ENCODE data around the gene EPOP. TPM values are rescaled to one million over a fixed set of nuclear protein-coding genes. Genes with fewer than 3 reads are reported as not detected.

Gene EPOP
- polyA plus RNA-seq (ENCODE audit: low read depth in 6 of 6): not detected

- H3K4me1 Mint-ChIP-seq: peaks cover 18 to 41% (median 39%) of the 10 kb centered on the region in 3 donors
- H3K27me3 Mint-ChIP-seq: peaks cover 38 to 55% (median 45%) of the 10 kb centered on the region in 3 donors
- H3K36me3 Mint-ChIP-seq: no peaks in the 10 kb centered on the region
- ATAC-seq (ENCODE audit: low read depth in 2 of 2) (peak; percentile 79), DNase-seq (peak; percentile 77)
- no peaks in the 10 kb centered on the region for H3K9me3 Mint-ChIP-seq
- H3K27ac Mint-ChIP-seq: peak within 1 kb of the TSS in 2 of 6 donors; percentile 27 to 83
- peak within 1 kb of the TSS; percentile 68 to 86 (median 74) for H3K4me3 Mint-ChIP-seq
Observed at GRCh38 chr17:38674749-38675615, at the start of gene EPOP. Gene EPOP, minus strand, starts transcription at chr17:38674957. Its CDS starts 462 bp downstream, at chr17:38674495.

DNA sequence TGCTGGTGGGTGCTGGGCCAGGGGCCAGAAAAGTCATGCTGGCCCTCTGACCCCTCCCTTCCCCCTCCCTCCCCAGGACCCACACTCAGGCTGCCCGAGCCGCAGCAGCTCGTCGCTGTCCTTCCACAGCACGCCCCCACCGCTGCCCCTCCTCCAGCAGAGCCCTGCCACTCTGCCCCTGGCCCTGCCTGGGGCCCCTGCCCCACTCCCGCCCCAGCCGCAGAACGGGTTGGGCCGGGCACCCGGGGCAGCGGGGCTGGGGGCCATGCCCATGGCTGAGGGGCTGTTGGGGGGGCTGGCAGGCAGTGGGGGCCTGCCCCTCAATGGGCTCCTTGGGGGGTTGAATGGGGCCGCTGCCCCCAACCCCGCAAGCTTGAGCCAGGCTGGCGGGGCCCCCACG lies 47.0 kb upstream of the EPOP start:
- DNase-seq (no peak), ATAC-seq (ENCODE audit: low read depth in 2 of 2) (no peak)
- peaks cover 0 to 26% of the 10 kb centered on the region in 2 donors for H3K36me3 Mint-ChIP-seq
- H3K27ac Mint-ChIP-seq: no peak overlapping the region
- H3K27me3 Mint-ChIP-seq: no peaks in the 10 kb centered on the region
- H3K4me3 Mint-ChIP-seq: no peak overlapping the region
- peaks cover 14 to 42% (median 22%) of the 10 kb centered on the region in 3 donors for H3K4me1 Mint-ChIP-seq
- H3K9me3 Mint-ChIP-seq: no peaks in the 10 kb centered on the region

DNA sequence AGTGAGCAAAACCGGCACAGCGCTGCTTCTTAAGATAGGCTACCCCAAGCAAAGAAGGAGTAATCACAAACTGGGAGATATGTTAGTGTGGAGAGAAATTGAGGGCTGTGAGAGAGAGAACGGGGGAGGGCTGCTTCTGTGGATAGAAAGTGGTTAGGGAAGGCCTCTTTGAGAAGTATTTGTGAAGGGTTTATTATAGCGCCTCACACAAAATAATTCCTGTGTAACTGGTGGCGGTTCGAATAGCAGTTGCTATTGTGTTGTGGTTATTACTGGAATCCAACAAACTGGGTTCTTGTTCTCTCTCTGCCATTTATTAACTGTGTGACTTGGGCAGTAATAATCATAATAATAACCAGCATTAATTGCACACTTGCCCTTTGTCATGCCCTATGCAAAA lies 46.2 kb upstream of the EPOP start:
- peaks cover 14 to 40% (median 16%) of the 10 kb centered on the region in 3 donors for H3K4me1 Mint-ChIP-seq

DNA sequence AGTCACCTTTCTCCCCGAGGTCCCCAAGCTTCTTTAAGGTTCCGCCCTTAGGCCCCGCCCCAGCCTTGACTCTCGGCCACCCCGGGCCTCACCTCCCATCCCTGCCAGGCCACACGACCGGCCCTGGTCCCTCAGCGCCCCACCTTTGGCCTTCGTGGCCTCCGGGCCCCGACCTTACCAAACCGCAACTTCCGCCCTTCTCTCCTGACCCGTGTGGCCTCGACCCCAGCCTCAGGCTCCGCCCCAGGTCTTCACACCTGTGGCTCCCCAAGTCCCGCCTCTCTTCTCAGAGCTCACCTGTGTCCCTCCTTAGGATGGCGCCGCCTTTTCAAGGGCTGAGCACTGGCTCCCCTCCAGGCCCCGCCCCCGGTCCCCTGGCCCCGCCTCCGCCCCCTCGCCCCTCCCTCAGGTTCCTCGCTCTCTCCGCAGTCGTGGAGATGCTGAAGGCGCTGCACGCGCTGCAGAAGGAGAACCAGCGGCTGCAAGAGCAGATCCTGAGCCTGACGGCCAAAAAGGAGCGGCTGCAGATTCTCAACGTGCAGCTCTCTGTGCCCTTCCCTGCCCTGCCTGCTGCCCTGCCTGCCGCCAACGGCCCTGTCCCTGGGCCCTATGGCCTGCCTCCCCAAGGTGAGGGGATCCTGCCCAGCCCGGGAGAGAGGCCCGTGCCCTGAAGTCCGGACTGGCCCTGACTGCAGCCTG lies 45.3 kb upstream of the EPOP start:
- DNase-seq (no peak), ATAC-seq (ENCODE audit: low read depth in 2 of 2) (no peak)
- Mint-ChIP-seq H3K4me1 (peaks cover 20 to 43% (median 21%) of the 10 kb centered on the region in 3 donors), H3K36me3 (peaks cover 0 to 39% of the 10 kb centered on the region in 2 donors), H3K9me3 (no peaks in the 10 kb centered on the region), H3K4me3 (no peak overlapping the region), H3K27ac (no peak overlapping the region), H3K27me3 (no peaks in the 10 kb centered on the region)

More for the DNA sequence above, 46.2 kb upstream of the EPOP start:
- Mint-ChIP-seq H3K9me3 (no peaks in the 10 kb centered on the region), H3K27me3 (no peaks in the 10 kb centered on the region), H3K36me3 (peaks cover 0 to 33% of the 10 kb centered on the region in 2 donors), H3K4me3 (no peak overlapping the region), H3K27ac (peak overlapping the region in 1 of 6 donors; percentile 68)
- DNase-seq (no peak), ATAC-seq (ENCODE audit: low read depth in 2 of 2) (no peak)

GRCh38 chr17:38719289-38719942 lies 44.7 kb upstream of the EPOP start:
- Mint-ChIP-seq H3K9me3 (no peaks in the 10 kb centered on the region), H3K4me1 (peaks cover 23 to 48% (median 25%) of the 10 kb centered on the region in 3 donors), H3K27me3 (no peaks in the 10 kb centered on the region), H3K4me3 (no peak overlapping the region), H3K36me3 (peaks cover 0 to 39% of the 10 kb centered on the region in 2 donors), H3K27ac (no peak overlapping the region)
- DNase-seq (no peak), ATAC-seq (ENCODE audit: low read depth in 2 of 2) (no peak)

DNA sequence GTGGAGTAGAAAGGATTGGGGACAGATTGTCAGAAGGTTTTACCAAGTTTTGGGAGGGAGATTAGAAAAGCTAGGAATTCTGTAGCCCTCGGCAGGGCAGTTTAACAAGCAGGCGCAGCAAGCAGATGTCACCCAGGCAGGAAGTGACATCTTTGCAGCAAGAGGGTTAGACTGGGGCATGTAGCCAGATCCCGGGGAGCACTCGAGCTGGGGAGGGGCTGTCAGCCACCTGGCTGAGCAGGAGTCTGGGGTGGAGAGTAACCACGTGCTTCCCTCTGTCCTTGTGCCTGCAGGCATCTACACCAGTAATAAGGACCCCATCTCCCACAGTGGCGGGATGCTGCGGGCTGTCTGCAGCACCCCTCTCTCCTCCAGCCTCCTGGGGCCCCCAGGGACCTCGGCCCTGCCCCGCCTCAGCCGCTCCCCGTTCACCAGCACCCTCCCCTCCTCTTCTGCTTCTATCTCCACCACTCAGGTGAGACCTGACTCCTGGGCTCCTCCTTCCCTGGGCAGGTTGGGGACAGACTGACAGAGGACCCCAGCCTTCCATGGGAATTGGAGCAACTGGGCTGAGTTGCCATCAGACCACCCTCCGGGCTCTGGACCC lies 42.5 kb upstream of the EPOP start:
- Mint-ChIP-seq H3K4me3 (no peak overlapping the region), H3K9me3 (no peaks in the 10 kb centered on the region), H3K27ac (peak overlapping the region in 3 of 6 donors; percentile 13 to 49 (median 24)), H3K4me1 (peaks cover 25 to 46% (median 30%) of the 10 kb centered on the region in 3 donors), H3K36me3 (peaks cover 0 to 39% of the 10 kb centered on the region in 2 donors), H3K27me3 (no peaks in the 10 kb centered on the region)
- ATAC-seq (ENCODE audit: low read depth in 2 of 2) (no peak), DNase-seq (no peak)

- no peak for DNase-seq
- H3K27ac Mint-ChIP-seq: no peak overlapping the region
- no peak overlapping the region for H3K4me3 Mint-ChIP-seq
- H3K4me1 Mint-ChIP-seq: peaks cover 26 to 46% (median 30%) of the 10 kb centered on the region in 3 donors
- no peaks in the 10 kb centered on the region for H3K9me3 Mint-ChIP-seq
- peaks cover 0 to 39% of the 10 kb centered on the region in 2 donors for H3K36me3 Mint-ChIP-seq
- no peak for ATAC-seq (ENCODE audit: low read depth in 2 of 2)
- H3K27me3 Mint-ChIP-seq: no peaks in the 10 kb centered on the region
Observed at GRCh38 chr17:38716368-38717005, 41.7 kb upstream of the EPOP start.

DNA sequence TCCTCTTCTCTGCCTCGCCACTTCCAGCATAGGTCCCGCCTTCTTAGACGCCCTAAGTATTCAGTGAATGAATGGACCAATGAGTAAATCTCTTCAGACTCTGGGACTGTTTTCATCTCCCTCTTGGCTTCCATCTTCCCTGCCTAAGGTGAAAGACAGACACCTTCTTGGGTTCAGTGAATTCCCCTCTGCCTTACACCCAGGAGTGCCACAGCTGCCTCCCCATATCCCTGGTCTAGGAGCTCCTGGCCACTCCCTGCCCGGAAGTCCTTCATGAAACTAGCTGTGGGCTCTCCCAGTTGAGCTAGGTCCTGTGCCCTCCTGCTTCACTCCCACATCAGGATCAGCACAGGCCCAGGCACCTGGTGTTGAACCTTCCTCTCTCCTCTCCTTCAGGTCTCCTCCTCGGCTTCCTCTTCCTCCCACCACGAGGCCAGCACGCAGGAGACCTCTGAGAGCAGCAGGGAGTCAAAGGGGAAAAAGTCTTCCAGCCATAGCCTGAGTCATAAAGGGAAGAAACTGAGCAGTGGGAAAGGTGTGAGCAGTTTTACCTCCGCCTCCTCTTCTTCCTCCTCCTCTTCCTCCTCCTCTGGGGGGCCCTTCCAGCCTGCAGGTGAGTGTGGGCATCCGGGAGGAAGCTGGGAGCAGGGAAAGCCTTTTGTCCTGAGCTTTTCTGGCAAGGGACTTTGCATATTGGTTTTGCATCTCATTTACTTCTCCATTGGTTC lies 40.6 kb upstream of the EPOP start:
- peak overlapping the region in 2 of 6 donors; percentile 54 to 81 for H3K27ac Mint-ChIP-seq
- DNase-seq: no peak
- ATAC-seq (ENCODE audit: low read depth in 2 of 2): no peak

GRCh38 chr17:38713456-38714075 lies 38.8 kb upstream of the EPOP start:
- no peak overlapping the region for H3K27ac Mint-ChIP-seq
- no peak for ATAC-seq (ENCODE audit: low read depth in 2 of 2)
- peaks cover 40 to 59% (median 43%) of the 10 kb centered on the region in 3 donors for H3K4me1 Mint-ChIP-seq
- peaks cover 0 to 40% of the 10 kb centered on the region in 2 donors for H3K36me3 Mint-ChIP-seq
- no peaks in the 10 kb centered on the region for H3K9me3 Mint-ChIP-seq
- H3K4me3 Mint-ChIP-seq: peak overlapping the region in 1 of 8 donors; percentile 10
- DNase-seq: no peak
- no peaks in the 10 kb centered on the region for H3K27me3 Mint-ChIP-seq

More for the DNA sequence above, 40.6 kb upstream of the EPOP start:
- no peak overlapping the region for H3K4me3 Mint-ChIP-seq
- peaks cover 29 to 50% (median 31%) of the 10 kb centered on the region in 3 donors for H3K4me1 Mint-ChIP-seq
- peaks cover 0 to 34% of the 10 kb centered on the region in 2 donors for H3K36me3 Mint-ChIP-seq
- no peaks in the 10 kb centered on the region for H3K27me3 Mint-ChIP-seq
- no peaks in the 10 kb centered on the region for H3K9me3 Mint-ChIP-seq

DNA sequence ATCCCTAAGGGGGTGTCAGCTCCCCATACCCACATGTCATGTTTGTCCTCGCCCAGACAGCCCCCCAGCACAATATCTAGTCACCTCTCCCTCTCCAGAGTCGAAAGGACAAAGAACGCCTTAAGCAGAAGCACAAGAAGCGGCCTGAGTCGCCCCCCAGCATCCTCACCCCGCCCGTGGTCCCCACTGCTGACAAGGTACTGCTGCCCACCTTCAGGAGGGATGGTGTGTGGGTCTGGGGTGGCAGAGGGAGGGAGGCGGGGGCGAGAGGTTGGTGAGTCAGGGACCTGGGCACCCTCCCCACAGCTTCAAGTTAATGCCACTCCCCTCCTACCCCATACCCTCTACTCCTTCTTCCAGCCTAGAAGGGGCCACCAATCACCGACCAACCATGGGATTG lies 37.8 kb upstream of the EPOP start:
- no peak for ATAC-seq (ENCODE audit: low read depth in 2 of 2)
- peak overlapping the region in 1 of 6 donors; percentile 42 for H3K27ac Mint-ChIP-seq

DNA sequence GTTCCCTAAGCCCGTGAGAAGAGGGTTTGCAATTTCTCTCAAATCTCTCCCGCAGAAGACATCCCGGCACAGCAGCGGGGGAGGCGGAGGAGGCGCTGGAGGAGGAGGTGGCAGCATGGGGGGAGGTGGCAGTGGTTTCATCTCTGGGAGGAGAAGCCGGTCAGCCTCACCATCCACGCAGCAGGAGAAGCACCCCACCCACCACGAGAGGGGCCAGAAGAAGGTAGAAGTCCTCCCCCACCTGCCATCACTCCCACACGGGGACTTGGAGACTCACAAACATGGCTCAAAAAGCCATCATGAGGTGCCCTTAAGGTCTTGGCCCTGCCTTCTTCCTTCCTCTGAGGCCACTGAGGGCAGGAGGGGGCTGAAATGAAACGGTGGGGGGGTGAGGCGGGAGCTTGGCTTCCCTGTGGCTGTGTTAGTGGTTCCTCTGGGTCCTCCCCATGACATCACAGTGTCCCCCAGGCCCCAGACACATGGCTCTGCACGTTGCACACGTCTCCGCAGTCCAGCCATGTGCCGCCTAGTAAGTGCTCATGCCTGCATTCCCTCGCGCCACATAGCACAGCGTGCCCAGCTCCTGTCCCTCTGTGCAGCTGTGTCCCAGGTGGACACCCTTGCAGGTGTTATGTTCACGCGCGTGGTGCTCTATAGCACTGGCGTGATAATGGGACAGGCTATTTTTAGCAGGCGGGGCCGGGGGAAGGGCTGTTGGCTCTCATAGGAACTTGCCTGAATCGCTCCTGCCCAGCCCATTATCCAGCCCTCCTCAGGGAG lies 37.2 kb upstream of the EPOP start:
- Mint-ChIP-seq H3K4me3 (no peak overlapping the region), H3K27ac (peak overlapping the region in 2 of 6 donors; percentile 53 to 60), H3K9me3 (no peaks in the 10 kb centered on the region), H3K4me1 (peaks cover 50 to 60% (median 55%) of the 10 kb centered on the region in 3 donors), H3K27me3 (no peaks in the 10 kb centered on the region), H3K36me3 (peaks cover 0 to 30% of the 10 kb centered on the region in 2 donors)
- DNase-seq (no peak), ATAC-seq (ENCODE audit: low read depth in 2 of 2) (no peak)

More for the DNA sequence above, 37.8 kb upstream of the EPOP start:
- peaks cover 47 to 56% (median 49%) of the 10 kb centered on the region in 3 donors for H3K4me1 Mint-ChIP-seq
- no peaks in the 10 kb centered on the region for H3K9me3 Mint-ChIP-seq
- DNase-seq: no peak
- H3K36me3 Mint-ChIP-seq: peaks cover 0 to 36% of the 10 kb centered on the region in 2 donors
- no peaks in the 10 kb centered on the region for H3K27me3 Mint-ChIP-seq
- H3K4me3 Mint-ChIP-seq: no peak overlapping the region
